OCI-LY7 (cell line): Measurements from ENCODE around the gene CFHR3.

Experiments
- EZH2phosphoT487 ChIP-seq: fragments of 200-600 bp; sonication (generic); IDR thresholded peaks from 2 replicates; pipeline ENCODE4 v1.6.1; 2018; ENCODE audit warnings: low read depth, borderline replicate concordance, mild to moderate bottlenecking, mixed run types, antibody characterized with exemption, low read length, moderate library complexity, mixed read lengths
- TF ChIP-seq, protein P1 (sequence below): fragments of 200-600 bp; sonication (generic); conservative IDR thresholded peaks from 2 replicates; pipeline ENCODE4 v1.5.1; 2014; ENCODE audit warnings: mild to moderate bottlenecking, antibody characterized with exemption, low read length, moderate library complexity, mixed read lengths

- TF ChIP-seq, protein P1, sequence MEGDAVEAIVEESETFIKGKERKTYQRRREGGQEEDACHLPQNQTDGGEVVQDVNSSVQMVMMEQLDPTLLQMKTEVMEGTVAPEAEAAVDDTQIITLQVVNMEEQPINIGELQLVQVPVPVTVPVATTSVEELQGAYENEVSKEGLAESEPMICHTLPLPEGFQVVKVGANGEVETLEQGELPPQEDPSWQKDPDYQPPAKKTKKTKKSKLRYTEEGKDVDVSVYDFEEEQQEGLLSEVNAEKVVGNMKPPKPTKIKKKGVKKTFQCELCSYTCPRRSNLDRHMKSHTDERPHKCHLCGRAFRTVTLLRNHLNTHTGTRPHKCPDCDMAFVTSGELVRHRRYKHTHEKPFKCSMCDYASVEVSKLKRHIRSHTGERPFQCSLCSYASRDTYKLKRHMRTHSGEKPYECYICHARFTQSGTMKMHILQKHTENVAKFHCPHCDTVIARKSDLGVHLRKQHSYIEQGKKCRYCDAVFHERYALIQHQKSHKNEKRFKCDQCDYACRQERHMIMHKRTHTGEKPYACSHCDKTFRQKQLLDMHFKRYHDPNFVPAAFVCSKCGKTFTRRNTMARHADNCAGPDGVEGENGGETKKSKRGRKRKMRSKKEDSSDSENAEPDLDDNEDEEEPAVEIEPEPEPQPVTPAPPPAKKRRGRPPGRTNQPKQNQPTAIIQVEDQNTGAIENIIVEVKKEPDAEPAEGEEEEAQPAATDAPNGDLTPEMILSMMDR = no peak
- no peak for TF ChIP-seq EZH2phosphoT487
These were observed 927 bp upstream of the CFHR3 start for GRCh38 chr1:196773713-196774112.
